H1 (cell line): Measurements from ENCODE around the gene BMPR1A. TPM values are rescaled to one million over a fixed set of nuclear protein-coding genes. Genes with fewer than 3 reads are reported as not detected.

Source experiments
- CTCF ChIA-PET: fragments of 300-600 bp; sonication (Branson Sonifier 250); formaldehyde crosslinking; loops from one replicate; lab custom pipeline; 2021; ENCODE audit not compliant: partially characterized antibody; lab: Charles Lee
- POLR2A ChIA-PET: fragments of 300-600 bp; sonication (Branson Sonifier 250); formaldehyde crosslinking; loops from one replicate; lab custom pipeline; 2021; ENCODE audit warnings: inconsistent platforms; ENCODE audit not compliant: partially characterized antibody; lab: Charles Lee
- DNase-seq, 2 experiments: peaks; one replicate each; pipeline versions ENCODE4 v3.0.0 to v3.0.0-alpha.2; 2010 to 2022; ENCODE audit warnings: low spot score in 2 of 2, low read depth in 1 of 2, mixed read lengths in 1 of 2
- FAIRE-seq: peaks from 2 replicates; lab custom pipeline; 2011; peaks lifted over from hg19 to GRCh38; lab: Jason Lieb, UNC
- H2AFZ ChIP-seq: 2 replicates; pipeline ENCODE4 v1.8.1; 2012; ENCODE audit warnings: low read length, inconsistent platforms
- H2AK5ac ChIP-seq: 2 replicates; pipeline ENCODE4 v1.6.1; 2013; ENCODE audit warnings: low read depth, low read length
- H2BK120ac ChIP-seq: replicated peaks from 2 replicates; pipeline ENCODE3; 2013; ENCODE audit warnings: low read depth, low read length, inconsistent platforms
- H2BK12ac ChIP-seq: 2 replicates; pipeline ENCODE4 v1.6.1; 2013; ENCODE audit warnings: low read depth, low read length
- H2BK15ac ChIP-seq: 2 replicates; pipeline ENCODE4 v1.6.1; 2013; ENCODE audit warnings: low read length
- H2BK20ac ChIP-seq: 2 replicates; pipeline ENCODE4 v1.6.1; 2013; ENCODE audit warnings: low read length
- H2BK5ac ChIP-seq: 2 replicates; pipeline ENCODE4 v1.6.1; 2013; ENCODE audit warnings: low read depth, low read length
- H3K14ac ChIP-seq: 2 replicates; pipeline ENCODE4 v1.6.1; 2013; ENCODE audit warnings: inconsistent platforms; ENCODE audit not compliant: insufficient read length
- H3K18ac ChIP-seq: 2 replicates; pipeline ENCODE4 v1.6.1; 2013; ENCODE audit warnings: low read length; ENCODE audit errors: extremely low read depth
- H3K23ac ChIP-seq: 2 replicates; pipeline ENCODE4 v1.6.1; 2013; ENCODE audit warnings: inconsistent platforms; ENCODE audit not compliant: insufficient read length
- H3K23me2 ChIP-seq: 2 replicates; pipeline ENCODE4 v1.6.1; 2013; ENCODE audit warnings: low read depth, low read length
- H3K27ac ChIP-seq: 2 replicates; pipeline ENCODE4 v1.6.1; 2011; ENCODE audit warnings: low read depth, low read length, inconsistent platforms
- H3K27me3 ChIP-seq, 4 experiments: replicated peaks in 1 of 4; 1 replicate in 1 of 4; 2 replicates in 3 of 4; pipeline versions ENCODE4 v1.6.1 to v1.8.1; 2011 to 2013; ENCODE audit warnings: low read length in 3 of 4, mild to moderate bottlenecking in 3 of 4, inconsistent platforms in 2 of 4, mixed read lengths in 2 of 4, moderate library complexity in 1 of 4; ENCODE audit not compliant: control insufficient read depth in 3 of 4, insufficient read depth in 3 of 4; ENCODE audit errors: extremely low read depth in 1 of 4
- H3K36me3 ChIP-seq, 4 experiments: 2 replicates each; pipeline versions ENCODE4 v1.6.1 to v1.8.1; 2011 to 2013; ENCODE audit warnings: mild to moderate bottlenecking in 4 of 4, low read length in 3 of 4, moderate library complexity in 2 of 4, control low read depth in 1 of 4, inconsistent platforms in 1 of 4; ENCODE audit not compliant: insufficient read depth in 4 of 4, control insufficient read depth in 2 of 4
- H3K4ac ChIP-seq: replicated peaks from 2 replicates; pipeline ENCODE3; 2013; ENCODE audit warnings: low read length, low read depth, mixed read lengths, inconsistent platforms; ENCODE audit not compliant: insufficient read length
- H3K4me1 ChIP-seq, 4 experiments: replicated peaks in 1 of 4; 1 replicate in 1 of 4; 2 replicates in 3 of 4; pipeline versions ENCODE4 v1.6.1 to v1.8.1; 2011 to 2013; ENCODE audit warnings: low read length in 3 of 4, inconsistent platforms in 2 of 4, mixed read lengths in 1 of 4; ENCODE audit not compliant: insufficient read depth in 4 of 4, control insufficient read depth in 3 of 4
- H3K4me2 ChIP-seq, 2 experiments: 2 replicates each; pipeline versions ENCODE4 v1.6.1 to v1.8.1; 2011 to 2013; ENCODE audit warnings: low read depth in 2 of 2, low read length in 2 of 2, control low read depth in 1 of 2, inconsistent platforms in 1 of 2, mild to moderate bottlenecking in 1 of 2; ENCODE audit not compliant: insufficient read depth in 1 of 2
- H3K4me3 ChIP-seq, 4 experiments: fragments of 200-600, 300-600 bp in 1 of 4; sonication (generic), shearing (Covaris generic), sonication (Bioruptor Twin) in 1 of 4; 2 replicates each; pipeline versions ENCODE4 v1.5.1 to v1.8.1; 2011 to 2016; ENCODE audit warnings: low read length in 4 of 4, low read depth in 3 of 4, control low read depth in 2 of 4, inconsistent platforms in 2 of 4, mild to moderate bottlenecking in 2 of 4, mixed read lengths in 1 of 4, moderate library complexity in 1 of 4; ENCODE audit not compliant: insufficient read depth in 2 of 4; ENCODE audit errors: extremely low read depth in 1 of 4
- H3K56ac ChIP-seq: replicated peaks from 2 replicates; pipeline ENCODE3; 2013; ENCODE audit warnings: low read depth, mild to moderate bottlenecking, mixed read lengths, low read length, inconsistent platforms; ENCODE audit not compliant: insufficient read length
- H3K79me1 ChIP-seq: 2 replicates; pipeline ENCODE4 v1.6.1; 2013; ENCODE audit warnings: low read depth, low read length, control low read depth
- H3K79me2 ChIP-seq, 2 experiments: 2 replicates each; pipeline versions ENCODE4 v1.6.1 to v1.8.1; 2012 to 2013; ENCODE audit warnings: low read length in 2 of 2, mild to moderate bottlenecking in 2 of 2, inconsistent platforms in 1 of 2; ENCODE audit not compliant: insufficient read depth in 2 of 2, control insufficient read depth in 1 of 2
- H3K9ac ChIP-seq, 4 experiments: replicated peaks in 1 of 4; 1 replicate in 1 of 4; 2 replicates in 3 of 4; pipeline versions ENCODE4 v1.6.1 to v1.8.1; 2011 to 2013; ENCODE audit warnings: low read depth in 3 of 4, low read length in 3 of 4, control low read depth in 2 of 4, mild to moderate bottlenecking in 2 of 4, moderate library complexity in 2 of 4, inconsistent platforms in 1 of 4; ENCODE audit errors: extremely low read depth in 1 of 4
- H3K9me3 ChIP-seq, 2 experiments: 2 replicates each; pipeline versions ENCODE4 v1.6.1 to v1.8.1; 2012 to 2013; ENCODE audit warnings: mild to moderate bottlenecking in 2 of 2, moderate library complexity in 2 of 2, control low read depth in 1 of 2, inconsistent platforms in 1 of 2, low read depth in 1 of 2, low read length in 1 of 2, mixed read lengths in 1 of 2; ENCODE audit not compliant: insufficient read depth in 2 of 2
- H4K20me1 ChIP-seq, 2 experiments: replicated peaks in 1 of 2; 2 replicates each; pipeline versions ENCODE3 to v1.8.1; 2011 to 2013; ENCODE audit warnings: inconsistent platforms in 2 of 2, low read length in 2 of 2, mild to moderate bottlenecking in 1 of 2; ENCODE audit not compliant: insufficient read depth in 2 of 2, control insufficient read depth in 1 of 2
- H4K5ac ChIP-seq: 2 replicates; pipeline ENCODE4 v1.6.1; 2013; ENCODE audit warnings: low read length, low read depth, mixed read lengths, inconsistent platforms; ENCODE audit not compliant: insufficient read length
- H4K8ac ChIP-seq: 2 replicates; pipeline ENCODE4 v1.8.0; 2013; ENCODE audit warnings: mild to moderate bottlenecking, moderate library complexity, low read length, inconsistent platforms; ENCODE audit not compliant: insufficient read depth; ENCODE audit errors: extremely low read depth
- H4K91ac ChIP-seq: replicated peaks from 2 replicates; pipeline ENCODE3; 2013; ENCODE audit warnings: low read length, mixed read lengths, inconsistent platforms; ENCODE audit not compliant: insufficient read length
- ASH2L ChIP-seq: fragments of 200-600, 300-600 bp; sonication (generic); IDR thresholded peaks from one replicate; pipeline ENCODE4 v1.7.1; 2017; ENCODE audit warnings: low read length
- HDAC2 ChIP-seq, 2 experiments: fragments of 300-600 bp in 1 of 2; sonication (generic) in 1 of 2; IDR thresholded peaks; 2 replicates each; pipeline ENCODE4 v1.6.1; 2011 to 2012; ENCODE audit warnings: low read depth in 2 of 2, low read length in 2 of 2, mild to moderate bottlenecking in 2 of 2, moderate library complexity in 2 of 2, borderline replicate concordance in 1 of 2, inconsistent platforms in 1 of 2
- HDAC6 ChIP-seq: IDR thresholded peaks from one replicate; pipeline ENCODE4 v1.7.1; 2012; ENCODE audit warnings: low read depth, mild to moderate bottlenecking, inconsistent platforms, low read length, moderate library complexity
- KDM1A ChIP-seq: fragments of 200-600, 300-600 bp; sonication (generic); IDR thresholded peaks from 2 replicates; pipeline ENCODE4 v1.7.1; 2016; ENCODE audit warnings: mild to moderate bottlenecking, low read length, borderline replicate concordance
- NANOG ChIP-seq: IDR thresholded peaks from 2 replicates; pipeline ENCODE4 v1.6.1; 2011; ENCODE audit warnings: low read length, low read depth, mild to moderate bottlenecking, inconsistent platforms; ENCODE audit not compliant: insufficient read depth, poor library complexity, severe bottlenecking
- RAD21 ChIP-seq, 2 experiments: IDR thresholded peaks in 1 of 2; conservative IDR thresholded peaks in 1 of 2; 2 replicates each; pipeline ENCODE4 v1.6.1; 2011; ENCODE audit warnings: low read depth in 2 of 2, low read length in 2 of 2, improper control_type of control experiment in 1 of 2, inconsistent platforms in 1 of 2, mild to moderate bottlenecking in 1 of 2, moderate library complexity in 1 of 2
- SIX5 ChIP-seq: IDR thresholded peaks from 2 replicates; pipeline ENCODE4 v1.6.1; 2011; ENCODE audit warnings: mild to moderate bottlenecking, low read depth, low read length
- SP2 ChIP-seq: IDR thresholded peaks from 2 replicates; pipeline ENCODE4 v1.6.1; 2012; ENCODE audit warnings: mild to moderate bottlenecking, low read length, inconsistent platforms
- TAF1 ChIP-seq: IDR thresholded peaks from 2 replicates; pipeline ENCODE4 v1.6.1; 2011; ENCODE audit warnings: mild to moderate bottlenecking, low read depth, low read length
- TBP ChIP-seq: IDR thresholded peaks from 2 replicates; pipeline ENCODE4 v1.6.1; 2011; ENCODE audit warnings: low read depth, low read length, improper control_type of control experiment
- WGBS, 2 experiments: shearing (Covaris generic) in 1 of 2; methylation state at CpG; one replicate each; pipeline versions ENCODE4 v1.1.6 to v1.1.7; 2013 to 2015; ENCODE audit warnings: low lambda C conversion rate in 2 of 2, mixed read lengths in 2 of 2, inconsistent platforms in 1 of 2, low coverage in 1 of 2, missing lambda C conversion rate in 1 of 2; ENCODE audit not compliant: insufficient replicate concordance in 2 of 2, insufficient coverage in 1 of 2, insufficient read length in 1 of 2; ENCODE audit errors: extremely low coverage in 1 of 2, missing lambda C conversion rate in 1 of 2; 5-methylcytosine and 5-hydroxymethylcytosine counted together
- polyA plus RNA-seq, 7 experiments: library from polyadenylated mRNA; depleted of rRNA in 3 of 7; stranded (reverse) in 5 of 7; unstranded in 2 of 7; fragments of >200 nt in 5 of 7; fragments of 200-250 nt in 2 of 7; gene quantifications; 1 replicate in 5 of 7; 2 replicates in 1 of 7; 4 replicates in 1 of 7; pipeline versions ENCODE4 v1.2.1 to v1.2.3, GENCODE V29; 2011 to 2013; ENCODE audit warnings: missing spikeins in 2 of 7, mixed read lengths in 2 of 7
- total RNA-seq: library from RNA; stranded (reverse); fragmentation: NEBNext Ultra II Directional; extraction: Animal tissue kit (Norgen Biotek cat#: 25700); gene quantifications from 2 replicates; pipeline ENCODE4 v1.2.1, GENCODE V29; 2021
- TF ChIP-seq, protein P1 (sequence below): IDR thresholded peaks from 2 replicates; pipeline ENCODE4 v1.6.1; 2012; ENCODE audit warnings: inconsistent platforms

BMPR1A gene
- total and polyA plus RNA-seq, 2 of the 8 experiments (the other 6 are each of a cell fraction or from before 2014, with no cell fraction given), result 34.4 to 129 TPM

DNA sequence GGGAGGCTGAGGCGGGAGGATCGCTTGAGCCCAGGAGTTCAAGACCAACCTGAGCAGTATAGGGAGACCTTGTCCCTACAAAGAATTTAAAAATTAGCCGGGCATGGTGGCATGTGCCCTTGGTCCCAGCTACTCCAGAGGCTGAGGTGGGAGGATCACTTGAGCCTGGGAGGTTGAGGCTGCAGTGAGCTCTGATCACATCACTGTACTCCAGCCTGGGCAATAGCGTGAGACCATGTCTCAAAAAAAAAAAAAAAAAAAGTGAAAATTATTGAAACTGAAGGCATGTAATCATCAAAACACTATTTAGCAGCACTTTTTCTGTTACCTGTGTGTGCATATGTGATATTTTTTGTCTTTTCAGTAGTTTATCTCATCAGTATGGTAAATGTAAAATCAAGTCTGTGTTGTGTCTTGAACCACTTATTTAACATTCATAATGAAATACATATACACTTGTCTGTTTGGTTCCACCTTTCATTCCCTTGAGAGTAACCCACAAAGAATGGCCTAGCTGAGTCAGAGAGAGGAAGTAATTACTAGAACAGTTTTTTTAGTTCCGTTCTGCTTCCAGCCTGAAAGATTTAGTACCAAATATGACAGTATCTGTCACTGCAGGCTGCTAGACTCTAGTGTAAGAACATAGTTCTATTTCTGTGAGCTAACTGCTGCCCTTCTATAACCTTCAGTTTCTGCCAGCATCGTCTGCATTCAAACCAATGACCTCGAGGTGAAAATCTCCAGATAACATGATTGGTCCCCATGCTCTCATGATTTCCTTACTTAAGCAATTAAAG is 132.4 kb downstream of the BMPR1A start:
- no peaks in the 10 kb centered on the region for H3K27me3 ChIP-seq
- H3K23ac ChIP-seq, result no peak overlapping the region
- H3K9ac ChIP-seq, result no peak overlapping the region
- H3K4me1 ChIP-seq, result no peaks in the 10 kb centered on the region; a peak in 1 of 7 replicates
- no peak overlapping the region for H3K4ac ChIP-seq
- no peak overlapping the region for H2BK12ac ChIP-seq
- H3K27ac ChIP-seq, result no peak overlapping the region
- H3K4me2 ChIP-seq, result no peak overlapping the region
- CTCF ChIA-PET, result interaction anchor here (0.7 to 1.7 kb wide), 8 partner anchors 9 to 1125 kb away, joined by 3 to 6 read pairs (median 3); no protein-coding TSS in a partner anchor
- no peak overlapping the region for H3K18ac ChIP-seq
- peaks cover 1% of the 10 kb centered on the region in 2 experiments for H4K20me1 ChIP-seq
- no peak overlapping the region for H4K8ac ChIP-seq
- FAIRE-seq (no peak), DNase-seq (no peak)
- 89% methylated on average over 7 of the region's 7 CpGs; no CpG with 5 or more reads in 1 of the 2 experiments for WGBS, 2 experiments
- no peaks in the 10 kb centered on the region for H3K23me2 ChIP-seq
- no peaks in the 10 kb centered on the region for H3K9me3 ChIP-seq
- H3K56ac ChIP-seq, result no peak overlapping the region
- POLR2A ChIA-PET, result interaction anchor here (0.5 to 2.0 kb wide), 2 partner anchors 10 to 23 kb away, joined by 3 to 4 read pairs; no protein-coding TSS in a partner anchor
- H2AFZ ChIP-seq, result no peak overlapping the region
- H3K79me2 ChIP-seq, result peaks cover 0 to 47% of the 10 kb centered on the region in 2 experiments; a peak in 3 of 4 replicates
- no peak overlapping the region for H4K91ac ChIP-seq
- peaks cover 0 to 34% (median 9%) of the 10 kb centered on the region in 4 experiments; a peak in 4 of 8 replicates for H3K36me3 ChIP-seq
- H2BK120ac ChIP-seq, result no peak overlapping the region
- no peaks in the 10 kb centered on the region for H3K79me1 ChIP-seq
- no peak overlapping the region for H2BK20ac ChIP-seq
- H2BK5ac ChIP-seq, result no peak overlapping the region
- no peak overlapping the region for H3K4me3 ChIP-seq
- H4K5ac ChIP-seq, result no peak overlapping the region
- no peak overlapping the region for H3K14ac ChIP-seq
- H2BK15ac ChIP-seq, result no peak overlapping the region
- H2AK5ac ChIP-seq, result no peak overlapping the region
- no peak for TF ChIP-seq TBP
- TF ChIP-seq ASH2L, result no peak
- no peak for TF ChIP-seq HDAC2 (IDR thresholded peaks at IDR 0.05; ENCODE audit: borderline replicate concordance in 1 of 2, low read depth in 2 of 2, low read length in 2 of 2)
- TF ChIP-seq RAD21 (IDR thresholded peaks at IDR 0.05 in 1 of 2, conservative IDR thresholded peaks at IDR 0.05 in 1 of 2; ENCODE audit: low read depth in 2 of 2, low read length in 2 of 2), result no peak
- no peak for TF ChIP-seq SP2
- no peak for TF ChIP-seq TAF1
- TF ChIP-seq HDAC6, result no peak
- no peak for TF ChIP-seq SIX5
- TF ChIP-seq, protein P1, sequence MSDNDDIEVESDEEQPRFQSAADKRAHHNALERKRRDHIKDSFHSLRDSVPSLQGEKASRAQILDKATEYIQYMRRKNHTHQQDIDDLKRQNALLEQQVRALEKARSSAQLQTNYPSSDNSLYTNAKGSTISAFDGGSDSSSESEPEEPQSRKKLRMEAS, result no peak
- no peak for TF ChIP-seq NANOG
- no peak for TF ChIP-seq KDM1A
